Measurements from ENCODE around the gene TPRA1. TPM values are rescaled to one million over a fixed set of nuclear protein-coding genes. Genes with fewer than 3 reads are reported as not detected.

The TPRA1 gene
- polyA plus RNA-seq (ENCODE audit: insufficient read length in 10 of 10) = 10 to 100 TPM; 16.2 to 26.7 (median 20.3) TPM
- long read RNA-seq, donor 1, partial matches to known transcripts = 0 of 2 reads
- long read RNA-seq, donor 1, other reads (novel, unspliced or antisense) = 0 of 2 reads
- long read RNA-seq, donor 2, partial matches to known transcripts = 0 of 4 reads
- long read RNA-seq, donor 2, other reads (novel, unspliced or antisense) = 0 of 4 reads
- long read RNA-seq, donor 3 = 0 reads
- long read RNA-seq, donor 4, partial matches to known transcripts = 0 of 4 reads
- long read RNA-seq, donor 4, other reads (novel, unspliced or antisense) = 0 of 4 reads
- long read RNA-seq, donor 5, partial matches to known transcripts = 0 of 1 reads
- long read RNA-seq, donor 5, other reads (novel, unspliced or antisense) = 0 of 1 reads
- long read RNA-seq, donor 6, partial matches to known transcripts = 0 of 2 reads
- long read RNA-seq, donor 6, other reads (novel, unspliced or antisense) = 0 of 2 reads
- long read RNA-seq, donor 7, partial matches to known transcripts = 0 of 4 reads
- long read RNA-seq, donor 7, other reads (novel, unspliced or antisense) = 0 of 4 reads
- long read RNA-seq, donor 8, partial matches to known transcripts = 0 of 4 reads
- long read RNA-seq, donor 8, other reads (novel, unspliced or antisense) = 0 of 4 reads
- long read RNA-seq, donor 9 = 0 reads

GRCh38 chr3:127590593-127591465 lies at the start of gene TPRA1:
TSS of gene TPRA1 (minus strand) at chr3:127590733. CDS start at chr3:127580146, 10,587 bp downstream.
- peak; percentile 93 to 98 (median 98) for DNase-seq

DNA sequence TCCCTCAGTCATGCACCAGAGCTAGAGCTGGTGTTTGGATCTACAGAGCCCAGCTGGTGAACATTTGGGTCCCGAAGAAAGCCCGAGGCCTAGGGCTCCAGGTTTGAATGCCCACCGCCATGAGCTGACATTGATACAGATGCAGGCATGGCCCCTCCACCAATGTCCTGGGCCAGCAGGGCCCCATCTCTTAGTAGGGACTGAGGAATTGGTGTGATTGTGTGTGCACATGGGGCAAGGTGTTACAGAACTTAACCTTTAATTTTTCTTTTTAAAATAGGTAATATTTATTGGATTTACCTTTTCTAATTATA lies 49.5 kb upstream of the TPRA1 start:
- no peak for DNase-seq

- DNase-seq = no peak
Measured at GRCh38 chr3:127639173-127640041, 48.9 kb upstream of the TPRA1 start.

GRCh38 chr3:127637971-127638370 lies 47.4 kb upstream of the TPRA1 start:
- DNase-seq = no peak

- DNase-seq = no peak
Measured at GRCh38 chr3:127637546-127637945, 47.0 kb upstream of the TPRA1 start.

GRCh38 chr3:127634653-127635052 lies 44.1 kb upstream of the TPRA1 start:
- DNase-seq = no peak

GRCh38 chr3:127632035-127632820 lies 41.7 kb upstream of the TPRA1 start:
- peak in 2 of 3 donors; percentile 44 to 61 for DNase-seq

DNA sequence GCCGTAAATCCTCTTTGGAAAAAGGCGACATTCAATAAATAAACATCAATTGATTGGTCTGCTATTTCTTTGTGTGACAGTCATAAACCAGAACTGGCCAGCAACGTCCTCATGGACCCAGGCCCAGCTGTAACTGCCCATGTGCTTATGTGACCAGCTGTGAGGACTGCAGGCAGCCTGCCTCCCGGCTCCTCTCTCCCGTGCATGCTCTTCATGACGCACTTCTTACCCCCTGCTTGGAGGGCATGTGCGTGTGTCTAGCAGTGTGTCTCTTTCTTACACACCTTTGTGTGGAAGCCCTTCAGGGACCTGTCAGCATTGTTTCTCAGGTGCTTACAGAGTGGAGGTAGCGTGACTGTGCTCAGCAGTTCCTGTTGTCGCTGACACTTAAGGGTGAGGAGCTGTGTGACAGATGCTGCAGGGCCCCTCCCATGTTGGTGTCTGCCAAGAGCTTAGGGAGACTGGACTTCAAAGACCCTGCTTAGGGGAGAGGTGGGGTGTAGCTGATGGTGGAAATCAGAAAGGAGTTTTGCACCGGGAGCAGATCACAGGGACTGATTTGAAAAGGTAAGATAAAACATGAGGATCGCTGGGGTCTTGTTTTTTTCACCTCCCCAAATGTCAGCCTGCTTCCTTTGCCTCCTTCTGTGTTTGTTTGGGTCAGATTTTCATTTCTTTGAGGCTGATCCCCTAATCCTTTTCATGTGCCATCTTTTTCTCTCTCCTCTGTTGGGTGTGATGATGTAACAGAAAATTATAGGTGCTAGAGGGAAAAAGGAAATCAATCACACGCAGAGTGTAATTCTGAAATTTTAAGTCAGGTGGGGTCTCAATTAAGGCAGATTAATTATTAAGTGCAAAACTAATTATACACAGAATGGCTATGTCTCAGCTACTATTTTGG lies 40.5 kb upstream of the TPRA1 start:
- no peak for DNase-seq

DNA sequence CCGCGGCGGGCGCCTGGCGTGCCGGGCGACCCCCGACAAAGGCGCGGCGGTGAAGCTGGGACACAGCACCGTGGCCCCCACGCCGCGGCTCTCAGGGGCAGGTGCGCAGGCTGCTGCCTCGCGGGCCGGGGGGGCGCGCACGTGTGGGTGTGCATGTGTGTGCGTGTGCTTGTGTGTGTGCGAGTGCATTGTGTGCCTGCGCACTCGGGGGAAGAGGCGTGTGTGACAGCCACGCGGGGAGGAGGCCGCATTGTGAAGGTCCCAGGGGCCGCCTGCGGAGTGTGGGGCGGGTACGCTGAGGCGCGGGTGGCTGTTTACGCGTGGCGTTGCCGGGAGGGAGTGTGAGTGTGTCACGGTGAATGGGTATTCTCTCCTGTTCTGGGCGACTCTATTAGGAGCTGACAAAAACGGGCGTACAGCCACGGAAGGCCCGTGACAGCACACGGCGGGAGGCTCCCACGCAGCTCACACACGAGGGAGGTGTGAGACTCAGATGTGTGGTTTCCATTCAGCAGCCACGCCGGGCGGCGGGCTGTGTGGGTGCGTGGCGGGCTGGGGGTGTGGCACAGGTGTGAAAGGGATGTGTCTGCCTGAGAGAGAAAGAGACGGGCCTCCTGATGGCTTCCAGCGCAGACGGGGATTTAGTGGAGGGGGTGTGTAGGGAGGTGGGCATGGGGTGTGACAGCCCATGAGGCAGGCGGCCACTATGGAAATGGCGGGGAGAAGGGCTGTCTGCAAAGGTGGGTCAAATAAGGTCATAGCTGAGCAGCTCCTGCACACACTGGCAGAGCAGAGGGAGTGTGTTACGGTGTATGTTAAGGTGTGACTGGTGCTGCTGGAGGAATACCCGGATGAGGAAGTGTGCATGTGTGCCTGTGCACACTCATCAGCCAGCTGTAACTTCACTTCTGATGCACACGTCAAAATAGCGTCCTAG lies 39.2 kb upstream of the TPRA1 start:
- peak in 1 of 3 donors; percentile 52 for DNase-seq

DNA sequence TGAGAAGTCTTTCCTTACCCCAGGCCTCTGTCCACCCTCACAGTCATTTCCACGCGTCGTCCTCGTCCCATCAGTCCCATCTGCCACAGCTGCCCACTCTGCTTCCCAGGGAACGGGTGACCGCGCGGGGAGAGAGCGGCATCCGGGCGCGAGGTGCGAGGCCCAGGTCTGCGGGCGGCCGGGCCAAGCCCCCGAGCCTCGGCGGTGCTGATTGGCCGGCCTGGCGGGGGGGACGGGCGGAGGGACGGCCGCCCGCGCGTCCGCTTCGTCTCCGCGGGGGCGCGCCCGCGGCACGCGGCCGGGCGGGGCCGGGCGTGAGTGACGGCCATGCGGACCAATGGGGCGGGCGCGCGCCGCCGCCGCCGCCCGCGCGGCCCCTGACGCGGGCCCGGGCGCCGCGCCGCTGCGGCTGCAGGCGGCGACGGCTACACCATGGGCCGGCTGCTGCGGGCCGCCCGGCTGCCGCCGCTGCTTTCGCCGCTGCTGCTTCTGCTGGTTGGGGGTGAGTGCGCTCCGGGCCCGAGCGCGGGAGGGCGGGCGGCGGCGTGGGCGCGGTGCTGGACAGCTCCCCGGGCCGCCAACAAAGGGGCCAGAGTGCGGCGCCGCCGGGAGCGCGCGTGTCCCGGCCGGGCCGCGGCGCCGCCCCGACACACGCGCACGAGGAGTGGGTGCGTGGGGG lies 38.4 kb upstream of the TPRA1 start, which contains the start of gene PODXL2:
Gene PODXL2 (plus strand): TSS at position 398 of the 679 bp plus-strand sequence. CDS start 35 bp downstream, at position 433.
- peak; percentile 33 to 80 (median 69) for DNase-seq

DNA sequence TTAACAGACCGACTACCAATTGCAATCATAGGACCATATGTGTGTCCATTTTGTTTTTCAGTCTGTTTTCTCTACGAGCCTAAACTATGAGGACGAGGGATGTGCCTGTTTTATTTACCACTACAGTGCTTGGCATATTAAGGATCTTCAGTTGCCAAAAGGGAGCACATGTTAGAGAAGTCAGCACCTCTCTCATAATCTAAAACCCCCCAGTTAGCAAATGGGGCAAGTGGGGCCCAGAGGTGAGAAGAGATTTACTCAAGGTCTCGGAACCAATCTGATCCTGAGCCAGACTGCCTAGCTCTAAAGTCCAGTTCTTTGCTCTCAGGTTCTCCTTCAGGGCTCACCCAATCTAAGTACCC lies 37.9 kb upstream of the TPRA1 start:
- DNase-seq = no peak

GRCh38 chr3:127625821-127626220 lies 35.3 kb upstream of the TPRA1 start:
- DNase-seq = peak in 1 of 3 donors; percentile 22

GRCh38 chr3:127624063-127624462 lies 33.5 kb upstream of the TPRA1 start:
- no peak for DNase-seq

- no peak for DNase-seq
Measured at GRCh38 chr3:127622772-127623576, 32.4 kb upstream of the TPRA1 start.

- DNase-seq = no peak
Measured at GRCh38 chr3:127622031-127622430, 31.5 kb upstream of the TPRA1 start.

- DNase-seq = no peak
Measured at GRCh38 chr3:127620637-127621375, 30.3 kb upstream of the TPRA1 start.

All from muscle of back (tissue), 13 donors.